Fibroblast of lung (primary cell): ENCODE measurements around the gene ADH1C. TPM values are rescaled to one million over a fixed set of nuclear protein-coding genes. Genes with fewer than 3 reads are reported as not detected.

Experiments
- DNase-seq, 2 donors: peaks; one replicate each; pipeline versions ENCODE4 v3.0.0 to v3.0.0-alpha.2; 2010; ENCODE audit warnings: low read depth in 2 of 2
- H2AFZ ChIP-seq: 2 replicates; pipeline ENCODE4 v1.5.1; 2012; ENCODE audit warnings: low read length, control low read depth, inconsistent platforms
- H3K27ac ChIP-seq: 2 replicates; pipeline ENCODE4 v1.5.1; 2011; ENCODE audit warnings: low read length, control low read depth; ENCODE audit not compliant: insufficient read depth
- H3K27me3 ChIP-seq: 2 replicates; pipeline ENCODE4 v1.5.1; 2011; ENCODE audit warnings: mild to moderate bottlenecking, low read length; ENCODE audit not compliant: control insufficient read depth, insufficient read depth
- H3K36me3 ChIP-seq: 2 replicates; pipeline ENCODE4 v1.5.1; 2011; ENCODE audit warnings: low read length; ENCODE audit not compliant: control insufficient read depth, insufficient read depth
- H3K4me1 ChIP-seq: 2 replicates; pipeline ENCODE4 v1.5.1; 2011; ENCODE audit warnings: low read length; ENCODE audit not compliant: control insufficient read depth, insufficient read depth; ENCODE audit errors: extremely low read depth
- H3K4me2 ChIP-seq: 2 replicates; pipeline ENCODE4 v1.5.1; 2011; ENCODE audit warnings: low read length, control low read depth; ENCODE audit not compliant: insufficient read depth; ENCODE audit errors: extremely low read depth
- H3K4me3 ChIP-seq, 4 experiments: fragments of 200-600 bp in 1 of 4; sonication (generic) in 1 of 4; replicated peaks in 1 of 4; 2 replicates each; pipeline ENCODE4 v1.5.1; 2011 to 2016; ENCODE audit warnings: low read length in 4 of 4, low read depth in 3 of 4, mild to moderate bottlenecking in 3 of 4, control low read depth in 2 of 4, inconsistent platforms in 1 of 4, mixed read lengths in 1 of 4; ENCODE audit not compliant: insufficient read depth in 1 of 4; ENCODE audit errors: control extremely low read depth in 1 of 4
- H3K79me2 ChIP-seq: 2 replicates; pipeline ENCODE4 v1.5.1; 2012; ENCODE audit warnings: mild to moderate bottlenecking, low read length, inconsistent platforms; ENCODE audit not compliant: control insufficient read depth, insufficient read depth
- H3K9ac ChIP-seq: 2 replicates; pipeline ENCODE4 v1.5.1; 2011; ENCODE audit warnings: mild to moderate bottlenecking, low read length, control low read depth; ENCODE audit not compliant: insufficient read depth
- H3K9me3 ChIP-seq: 2 replicates; pipeline ENCODE4 v1.5.1; 2012; ENCODE audit warnings: low read depth, low read length; ENCODE audit not compliant: control insufficient read depth, insufficient read depth
- H4K20me1 ChIP-seq: 2 replicates; pipeline ENCODE4 v1.5.1; 2011; ENCODE audit warnings: low read length; ENCODE audit not compliant: control insufficient read depth, insufficient read depth; ENCODE audit errors: extremely low read depth
- CTCF ChIP-seq, 2 donors: IDR thresholded peaks in 1 of 2; conservative IDR thresholded peaks in 1 of 2; 1 replicate in 1 of 2; 2 replicates in 1 of 2; pipeline ENCODE4 v1.5.1; 2011 to 2012; ENCODE audit warnings: low read length in 2 of 2, control low read depth in 1 of 2, inconsistent platforms in 1 of 2, low read depth in 1 of 2, mild to moderate bottlenecking in 1 of 2
- EZH2 ChIP-seq: IDR thresholded peaks from 2 replicates; pipeline ENCODE4 v1.5.1; 2012; ENCODE audit warnings: low read length, control low read depth, mild to moderate bottlenecking; ENCODE audit errors: missing control alignments
- polyA plus RNA-seq, 2 donors: library from polyadenylated mRNA; depleted of rRNA in 1 of 2; stranded (reverse) in 1 of 2; unstranded in 1 of 2; fragments of >200 nt; gene quantifications; 2 replicates each; pipeline ENCODE4 v1.2.1, GENCODE V29; 2011 to 2012; ENCODE audit warnings: missing spikeins in 1 of 2
- total RNA-seq: library from RNA; depleted of rRNA; stranded (reverse); fragments of >200 nt; gene quantifications from 2 replicates; pipeline ENCODE4 v1.2.1, GENCODE V29; 2014

ADH1C gene
- total and polyA plus RNA-seq, 2 donors (not counting 1 experiment from before 2014, with no cell fraction given): 0.83 to 1.2 TPM

DNA sequence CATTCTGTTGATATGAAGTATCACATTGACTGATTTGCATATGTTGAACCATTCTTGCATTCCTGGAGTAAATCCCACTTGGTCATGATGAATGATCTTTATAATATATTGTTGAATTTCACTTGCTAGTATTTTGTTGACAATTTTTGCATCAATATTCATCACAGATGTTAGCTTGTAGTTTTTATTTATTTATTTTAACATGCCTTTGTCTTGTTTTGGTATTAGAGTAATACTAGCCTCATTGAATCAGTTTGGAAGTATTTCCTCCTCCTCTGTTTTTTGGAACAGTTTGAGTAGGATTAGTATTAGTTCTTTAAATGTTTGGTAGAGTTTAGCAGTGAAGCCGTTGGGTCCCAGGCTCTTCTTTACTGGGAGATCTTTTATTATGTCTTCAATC is 13.9 kb upstream of the ADH1C start:
- no peak overlapping the region for H3K27ac ChIP-seq
- no peaks in the 10 kb centered on the region for H4K20me1 ChIP-seq
- H3K79me2 ChIP-seq: no peaks in the 10 kb centered on the region
- no peaks in the 10 kb centered on the region for H3K4me1 ChIP-seq
- no peak for DNase-seq
- H3K9me3 ChIP-seq: no peaks in the 10 kb centered on the region
- no peak overlapping the region for H3K9ac ChIP-seq
- no peak overlapping the region for H2AFZ ChIP-seq
- no peaks in the 10 kb centered on the region for H3K36me3 ChIP-seq
- H3K27me3 ChIP-seq: no peaks in the 10 kb centered on the region
- no peak overlapping the region for H3K4me2 ChIP-seq
- H3K4me3 ChIP-seq: no peak overlapping the region
- no peak for TF ChIP-seq EZH2
- TF ChIP-seq CTCF (conservative IDR thresholded peaks at IDR 0.05 in 1 of 2, IDR thresholded peaks at IDR 0.05 in 1 of 2; ENCODE audit: low read depth in 1 of 2, low read length in 2 of 2): no peak

GRCh38 chr4:99362768-99363167 is 10.2 kb upstream of the ADH1C start:
- Histone ChIP-seq H3K79me2 (no peaks in the 10 kb centered on the region), H3K4me2 (no peak overlapping the region), H3K36me3 (no peaks in the 10 kb centered on the region), H4K20me1 (no peaks in the 10 kb centered on the region), H3K4me3 (no peak overlapping the region), H3K9me3 (no peaks in the 10 kb centered on the region), H3K27me3 (no peaks in the 10 kb centered on the region), H2AFZ (no peak overlapping the region), H3K9ac (no peak overlapping the region), H3K4me1 (no peaks in the 10 kb centered on the region), H3K27ac (no peak overlapping the region)
- TF ChIP-seq EZH2: no peak
- no peak for TF ChIP-seq CTCF (conservative IDR thresholded peaks at IDR 0.05 in 1 of 2, IDR thresholded peaks at IDR 0.05 in 1 of 2; ENCODE audit: low read depth in 1 of 2, low read length in 2 of 2)
- no peak for DNase-seq

DNA sequence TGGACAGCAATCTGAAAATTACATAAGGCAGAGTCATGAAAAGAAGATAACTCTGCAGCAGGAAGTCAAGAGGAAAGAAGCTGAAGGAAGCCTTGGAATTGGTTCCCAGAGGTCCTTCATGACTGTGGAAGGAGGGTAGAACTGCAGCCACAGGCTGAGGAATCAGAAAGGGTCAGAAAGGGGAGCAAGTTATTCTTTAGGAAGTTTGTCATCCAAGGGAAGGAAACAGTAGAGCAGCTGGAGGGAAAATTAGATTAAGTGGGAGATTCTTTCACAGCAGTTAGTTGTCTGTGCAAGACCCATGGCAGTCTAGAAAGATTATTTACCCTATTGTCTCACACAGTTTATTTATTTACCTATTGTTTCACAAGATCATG is 9.3 kb upstream of the ADH1C start:
- Histone ChIP-seq H3K9ac (no peak overlapping the region), H2AFZ (peak overlapping the region; percentile 46), H3K27me3 (no peaks in the 10 kb centered on the region), H3K4me1 (no peaks in the 10 kb centered on the region), H3K4me3 (no peak overlapping the region), H4K20me1 (no peaks in the 10 kb centered on the region), H3K79me2 (no peaks in the 10 kb centered on the region), H3K27ac (no peak overlapping the region), H3K36me3 (no peaks in the 10 kb centered on the region), H3K4me2 (no peak overlapping the region), H3K9me3 (no peaks in the 10 kb centered on the region)
- DNase-seq: no peak
- no peak for TF ChIP-seq CTCF (conservative IDR thresholded peaks at IDR 0.05 in 1 of 2, IDR thresholded peaks at IDR 0.05 in 1 of 2; ENCODE audit: low read depth in 1 of 2, low read length in 2 of 2)
- TF ChIP-seq EZH2: no peak
